GM12878 (cell line): Measurements from ENCODE around the gene CDC14A. TPM values are rescaled to one million over a fixed set of nuclear protein-coding genes. Genes with fewer than 3 reads are reported as not detected.

Experiments used
- BACH1 ChIP-seq: fragments of 450-650 bp; IDR thresholded peaks from 2 replicates; pipeline ENCODE4 v1.6.1; 2017; ENCODE audit warnings: mild to moderate bottlenecking, borderline replicate concordance
- EZH2 ChIP-seq: IDR thresholded peaks from 2 replicates; pipeline ENCODE4 v1.6.1; 2012; ENCODE audit warnings: low read depth, mild to moderate bottlenecking, control low read depth, inconsistent platforms, low read length, borderline replicate concordance; ENCODE audit not compliant: control insufficient read depth
- LARP7 ChIP-seq: fragments of 450-650 bp; IDR thresholded peaks from 2 replicates; pipeline ENCODE4 v1.6.1; 2017; ENCODE audit warnings: mild to moderate bottlenecking
- NR2C2 ChIP-seq: IDR thresholded peaks from 2 replicates; pipeline ENCODE4 v1.6.1; 2011; ENCODE audit warnings: borderline replicate concordance, low read depth; ENCODE audit not compliant: control insufficient read depth, insufficient read length
- POLR2A ChIP-seq: IDR thresholded peaks from 2 replicates; pipeline ENCODE4 v1.6.1; 2011; ENCODE audit warnings: low read depth, mild to moderate bottlenecking, low read length
- RELA ChIP-seq: fragments of 450-650 bp; IDR thresholded peaks from 2 replicates; pipeline ENCODE4 v1.8.0; 2014; ENCODE audit warnings: borderline replicate concordance; ENCODE audit not compliant: partially characterized antibody
- TCF12 ChIP-seq: IDR thresholded peaks from 2 replicates; pipeline ENCODE4 v1.6.1; 2011; ENCODE audit warnings: low read depth, mild to moderate bottlenecking, low read length
- WRNIP1 ChIP-seq: IDR thresholded peaks from 2 replicates; pipeline ENCODE4 v1.6.1; 2011; ENCODE audit warnings: low read depth, low read length, improper control_type of control experiment, borderline replicate concordance
- ZNF384 ChIP-seq: IDR thresholded peaks from 2 replicates; pipeline ENCODE4 v1.6.1; 2012; ENCODE audit warnings: low read depth, mild to moderate bottlenecking, low read length, improper control_type of control experiment, borderline replicate concordance
- polyA plus RNA-seq, 11 experiments: library from polyadenylated mRNA; depleted of rRNA in 4 of 11; unstranded in 6 of 11; stranded (reverse) in 5 of 11; fragments of >200 nt; fragmentation: Nextera tagmentation in 4 of 11; fragmentation: Illumina TruSeq in 1 of 11; extraction: Ambion mirVana in 4 of 11; extraction: Trizol in 1 of 11; gene quantifications; 1 replicate in 1 of 11; 2 replicates in 10 of 11; pipeline versions ENCODE4 v1.2.1 to v1.2.3, GENCODE V29; 2011 to 2016; ENCODE audit warnings: inconsistent platforms in 2 of 11, missing spikeins in 2 of 11, low read depth in 1 of 11
- total RNA-seq, 4 experiments: library from RNA; depleted of rRNA in 3 of 4; stranded (reverse); fragments of >200 nt in 3 of 4; fragmentation: Illumina TruSeq in 1 of 4; extraction: Trizol in 1 of 4; gene quantifications; 2 replicates each; pipeline versions ENCODE4 v1.2.1 to v1.2.3, GENCODE V29; 2013 to 2021
- TF ChIP-seq, protein P1 (sequence below): fragments of 450-650 bp; formaldehyde crosslinking; IDR thresholded peaks from 2 replicates; pipeline ENCODE4 v1.4.0; 2022; ENCODE audit warnings: mild to moderate bottlenecking, moderate library complexity
- TF ChIP-seq, protein P2 (sequence below): IDR thresholded peaks from 2 replicates; pipeline ENCODE4 v1.6.1; 2012; ENCODE audit warnings: low read depth, low read length, improper control_type of control experiment

The CDC14A gene
- total and polyA plus RNA-seq, 10 of the 15 experiments (the other 5 are each of a cell fraction or from before 2014, with no cell fraction given): 1.5 to 7.1 (median 5.5) TPM

DNA sequence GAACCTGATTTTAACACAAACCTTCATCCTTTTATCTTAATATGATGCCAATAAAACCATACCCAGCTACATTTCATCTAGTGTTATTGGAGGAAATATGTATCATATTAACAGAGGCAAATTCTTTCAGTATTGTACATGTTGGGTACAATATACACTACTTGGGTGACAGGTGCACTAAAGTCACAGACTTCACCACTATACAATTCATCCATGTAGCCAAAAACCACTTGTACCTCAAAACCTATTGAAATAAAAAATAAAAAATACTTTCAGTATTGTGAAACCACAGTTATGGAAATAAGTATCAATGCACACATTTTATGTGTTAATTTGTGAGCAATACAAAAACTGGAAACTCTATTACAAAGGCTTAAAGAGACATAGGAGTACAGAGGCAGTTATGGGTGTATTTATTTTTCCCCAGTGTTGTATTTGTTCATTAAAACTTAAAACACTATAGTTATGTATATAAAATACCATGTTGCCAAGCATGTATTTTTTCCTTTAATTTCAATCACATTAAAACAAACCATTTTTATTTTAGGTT lies 160.6 kb downstream of the CDC14A start (continued):
- TF ChIP-seq NR2C2 (no peak), BACH1 (no peak), LARP7 (no peak), WRNIP1 (no peak), TCF12 (no peak), POLR2A (no peak), EZH2 (no peak), RELA (no peak), ZNF384 (no peak)
- TF ChIP-seq, protein P1, sequence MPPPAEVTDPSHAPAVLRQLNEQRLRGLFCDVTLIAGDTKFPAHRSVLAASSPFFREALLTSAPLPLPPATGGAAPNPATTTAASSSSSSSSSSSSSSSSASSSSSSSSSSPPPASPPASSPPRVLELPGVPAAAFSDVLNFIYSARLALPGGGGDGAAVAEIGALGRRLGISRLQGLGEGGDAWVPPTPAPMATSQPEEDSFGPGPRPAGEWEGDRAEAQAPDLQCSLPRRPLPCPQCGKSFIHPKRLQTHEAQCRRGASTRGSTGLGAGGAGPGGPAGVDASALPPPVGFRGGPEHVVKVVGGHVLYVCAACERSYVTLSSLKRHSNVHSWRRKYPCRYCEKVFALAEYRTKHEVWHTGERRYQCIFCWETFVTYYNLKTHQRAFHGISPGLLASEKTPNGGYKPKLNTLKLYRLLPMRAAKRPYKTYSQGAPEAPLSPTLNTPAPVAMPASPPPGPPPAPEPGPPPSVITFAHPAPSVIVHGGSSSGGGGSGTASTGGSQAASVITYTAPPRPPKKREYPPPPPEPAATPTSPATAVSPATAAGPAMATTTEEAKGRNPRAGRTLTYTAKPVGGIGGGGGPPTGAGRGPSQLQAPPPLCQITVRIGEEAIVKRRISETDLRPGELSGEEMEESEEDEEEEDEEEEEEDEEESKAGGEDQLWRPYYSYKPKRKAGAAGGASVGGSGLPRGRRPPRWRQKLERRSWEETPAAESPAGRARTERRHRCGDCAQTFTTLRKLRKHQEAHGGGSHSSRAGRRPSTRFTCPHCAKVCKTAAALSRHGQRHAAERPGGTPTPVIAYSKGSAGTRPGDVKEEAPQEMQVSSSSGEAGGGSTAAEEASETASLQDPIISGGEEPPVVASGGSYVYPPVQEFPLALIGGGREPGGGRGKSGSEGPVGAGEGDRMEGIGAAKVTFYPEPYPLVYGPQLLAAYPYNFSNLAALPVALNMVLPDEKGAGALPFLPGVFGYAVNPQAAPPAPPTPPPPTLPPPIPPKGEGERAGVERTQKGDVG (CRISPR knock-in tag): no peak
- TF ChIP-seq, protein P2, sequence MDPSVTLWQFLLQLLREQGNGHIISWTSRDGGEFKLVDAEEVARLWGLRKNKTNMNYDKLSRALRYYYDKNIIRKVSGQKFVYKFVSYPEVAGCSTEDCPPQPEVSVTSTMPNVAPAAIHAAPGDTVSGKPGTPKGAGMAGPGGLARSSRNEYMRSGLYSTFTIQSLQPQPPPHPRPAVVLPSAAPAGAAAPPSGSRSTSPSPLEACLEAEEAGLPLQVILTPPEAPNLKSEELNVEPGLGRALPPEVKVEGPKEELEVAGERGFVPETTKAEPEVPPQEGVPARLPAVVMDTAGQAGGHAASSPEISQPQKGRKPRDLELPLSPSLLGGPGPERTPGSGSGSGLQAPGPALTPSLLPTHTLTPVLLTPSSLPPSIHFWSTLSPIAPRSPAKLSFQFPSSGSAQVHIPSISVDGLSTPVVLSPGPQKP: no peak
